ENCODE measurements around the gene CGB5. TPM values are rescaled to one million over a fixed set of nuclear protein-coding genes. Genes with fewer than 3 reads are reported as not detected.
A peak's percentile ranks its signal among the peaks of the same experiment; 100 is the strongest.

The CGB5 gene
- total RNA-seq, 1 experiment from 2014 or later = not detected

- no peak for ATAC-seq
- no peak for DNase-seq (ENCODE audit: low read depth, low spot score)
- Histone ChIP-seq H3K36me3 (ENCODE audit: control insufficient read depth, insufficient read depth, low read length) (peaks cover 7% of the 10 kb centered on the region), H3K27ac (ENCODE audit: low read length) (no peak overlapping the region), H3K4me1 (ENCODE audit: control insufficient read depth, insufficient read depth, low read length) (no peaks in the 10 kb centered on the region), H3K9me3 (ENCODE audit: control insufficient read depth, insufficient read depth, low read depth, low read length) (no peaks in the 10 kb centered on the region), H3K27me3 (ENCODE audit: control insufficient read depth, insufficient read depth, low read length) (no peaks in the 10 kb centered on the region), H3K4me3 (ENCODE audit: low read depth in 2 of 2, low read length in 2 of 2) (no peak overlapping the region)
- CTCF ChIA-PET = no interaction called here
- no TSS peak for BruUV-seq (replicated peaks)
- TF ChIP-seq SIN3A (IDR thresholded peaks at IDR 0.05; ENCODE audit: borderline replicate concordance, insufficient read depth, low read depth, low read length) (no peak), POLR2AphosphoS5 (IDR thresholded peaks at IDR 0.05; ENCODE audit: low read depth, low read length) (no peak)
- intact Hi-C loops (cut with micrococcal nuclease; ENCODE audit: unreplicated experiment) (no loop called here), in situ Hi-C loops (cut with HindIII; ENCODE audit: low pct_unique_long_range_greater_than_20kb, low sequenced_read_pairs) (no loop called here)
- POLR2A ChIA-PET = no interaction called here
Observed at GRCh38 chr19:49081273-49081672, 37.6 kb downstream of the CGB5 start.

DNA sequence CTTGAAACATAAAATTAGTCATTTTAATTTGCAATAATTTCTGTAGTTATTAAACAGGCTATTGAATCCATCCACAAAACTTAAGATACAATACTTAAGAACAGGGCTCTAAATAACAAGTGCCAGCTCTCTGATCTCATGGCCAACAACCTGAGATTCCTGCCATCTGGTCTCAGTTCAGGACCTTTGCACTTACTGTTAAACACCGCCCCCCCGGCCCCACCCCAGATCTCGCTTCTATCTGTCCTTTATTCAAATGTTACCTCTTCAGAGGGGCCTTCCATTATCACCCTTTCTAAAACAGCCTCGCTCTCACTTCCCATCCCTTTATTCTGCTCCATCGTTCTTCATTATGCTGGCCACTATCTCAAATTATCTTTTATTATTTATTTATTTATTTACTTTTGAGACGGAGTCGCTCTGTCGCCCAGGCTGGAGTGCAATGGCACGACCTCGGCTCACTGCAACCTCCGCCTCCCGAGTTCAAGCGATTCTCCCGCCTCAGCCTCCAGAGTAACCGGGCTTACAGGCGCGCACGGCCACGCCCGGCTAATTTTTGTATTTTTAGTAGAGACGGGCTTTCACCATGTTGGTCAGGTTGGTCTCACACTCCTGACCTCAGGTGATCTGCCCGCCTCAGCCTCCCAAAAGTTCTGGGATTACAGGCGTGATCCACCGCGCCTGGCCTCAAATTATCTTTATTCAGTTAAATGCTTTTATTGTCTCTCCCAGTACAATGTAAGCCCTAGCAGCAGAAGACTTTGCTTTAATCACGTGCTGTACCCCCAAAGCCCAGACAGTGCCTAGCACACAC lies 40.8 kb downstream of the CGB5 start:
- no peaks in the 10 kb centered on the region for H3K9me3 ChIP-seq (ENCODE audit: control insufficient read depth, insufficient read depth, low read depth, low read length)
- POLR2A ChIA-PET = no interaction called here
- in situ Hi-C loops (cut with HindIII; ENCODE audit: low pct_unique_long_range_greater_than_20kb, low sequenced_read_pairs) = no loop called here
- BruUV-seq (replicated peaks) = no TSS peak
- peak; percentile 12; the same call in 1 of the 2 replicates for ATAC-seq
- H3K27ac ChIP-seq (ENCODE audit: low read length) = peak overlapping the region; percentile 93
- CTCF ChIA-PET = no interaction called here
- H3K4me1 ChIP-seq (ENCODE audit: control insufficient read depth, insufficient read depth, low read length) = no peaks in the 10 kb centered on the region
- peaks cover 7% of the 10 kb centered on the region for H3K36me3 ChIP-seq (ENCODE audit: control insufficient read depth, insufficient read depth, low read length)
- H3K4me3 ChIP-seq (ENCODE audit: low read depth in 2 of 2, low read length in 2 of 2) = peak overlapping the region; percentile 62 to 93
- DNase-seq (ENCODE audit: low read depth, low spot score) = no peak
- TF ChIP-seq REST (IDR thresholded peaks at IDR 0.05; ENCODE audit: insufficient read depth in 1 of 2, low read depth in 2 of 2, low read length in 1 of 2) (no peak), POLR2AphosphoS5 (IDR thresholded peaks at IDR 0.05; ENCODE audit: low read depth, low read length) (no peak), TCF7L2 (IDR thresholded peaks at IDR 0.05; ENCODE audit: low read depth, low read length) (no peak), CTCF (IDR thresholded peaks at IDR 0.05) (no peak), SIN3A (IDR thresholded peaks at IDR 0.05; ENCODE audit: borderline replicate concordance, insufficient read depth, low read depth, low read length) (no peak)
- H3K27me3 ChIP-seq (ENCODE audit: control insufficient read depth, insufficient read depth, low read length) = no peaks in the 10 kb centered on the region
- intact Hi-C loops (cut with micrococcal nuclease; ENCODE audit: unreplicated experiment) = no loop called here

Data from Panc1 (cell line).